K562 (cell line): Measurements from ENCODE around the gene HDAC6. TPM values are rescaled to one million over a fixed set of nuclear protein-coding genes. Genes with fewer than 3 reads are reported as not detected.

Experiments
- ERF ChIP-seq: fragments of 450-650 bp; formaldehyde crosslinking; IDR thresholded peaks from 2 replicates; pipeline ENCODE4 v1.4.0; 2020; ENCODE audit warnings: mild to moderate bottlenecking, mixed read lengths
- MTA1 ChIP-seq: fragments of 450-650 bp; IDR thresholded peaks from 2 replicates; pipeline ENCODE4 v1.6.1; 2017; ENCODE audit warnings: borderline replicate concordance
- PHF8 ChIP-seq: fragments of 200-600 bp; sonication (generic); IDR thresholded peaks from 2 replicates; pipeline ENCODE4 v1.6.1; 2012; ENCODE audit warnings: mixed run types, mild to moderate bottlenecking, inconsistent platforms, low read length, moderate library complexity, borderline replicate concordance
- SAP30 ChIP-seq: fragments of 200-600 bp; sonication (generic); IDR thresholded peaks from 2 replicates; pipeline ENCODE4 v1.6.1; 2012; ENCODE audit warnings: borderline replicate concordance, low read depth, mild to moderate bottlenecking, moderate library complexity, low read length, control low read depth, inconsistent platforms; ENCODE audit not compliant: insufficient read depth, poor library complexity, severe bottlenecking
- TAF7 ChIP-seq: fragments of 450-650 bp; IDR thresholded peaks from 2 replicates; pipeline ENCODE4 v1.6.1; 2016; ENCODE audit warnings: missing genetic modification characterization, missing compliant biosample characterization
- TCF7 ChIP-seq: sonication (generic); IDR thresholded peaks from 2 replicates; pipeline ENCODE4 v1.6.1; 2016; ENCODE audit warnings: antibody characterized with exemption, borderline replicate concordance
- ZNF717 ChIP-seq: fragments of 250-450 bp; sonication (Bioruptor Pico); IDR thresholded peaks from 2 replicates; pipeline ENCODE4 v1.5.0; 2021
- polyA plus RNA-seq, 8 experiments: library from polyadenylated mRNA; depleted of rRNA in 4 of 8; stranded (reverse) in 5 of 8; unstranded in 3 of 8; fragments of >200 nt; fragmentation: Nextera tagmentation in 2 of 8; fragmentation: Illumina TruSeq in 1 of 8; extraction: Ambion mirVana in 2 of 8; extraction: Trizol in 1 of 8; gene quantifications; 2 replicates each; pipeline versions ENCODE4 v1.2.1 to v1.2.3, GENCODE V29; 2011 to 2014; ENCODE audit warnings: inconsistent platforms in 1 of 8, missing spikeins in 1 of 8
- total RNA-seq, 7 experiments: library from RNA; depleted of rRNA in 6 of 7; stranded (reverse); fragments of >200 nt in 6 of 7; fragmentation: Illumina TruSeq in 2 of 7; extraction: Trizol in 2 of 7; gene quantifications; 2 replicates each; pipeline versions ENCODE4 v1.2.1 to v1.2.3, GENCODE V29; 2011 to 2021; ENCODE audit warnings: low replicate concordance in 1 of 7
- TF ChIP-seq, protein P1 (sequence below): sonication (generic); formaldehyde crosslinking; IDR thresholded peaks from 2 replicates; pipeline ENCODE4 v1.8.1; 2023; ENCODE audit warnings: missing genetic modification reagents, mild to moderate bottlenecking, borderline replicate concordance
- TF ChIP-seq, protein P2 (sequence below), 2 experiments: fragments of 450-650 bp; IDR thresholded peaks; 2 replicates each; pipeline ENCODE4 v1.6.1; 2016
- TF ChIP-seq, protein P3 (sequence below), 2 experiments: fragments of 450-650 bp in 1 of 2; sonication (generic) in 1 of 2; formaldehyde crosslinking in 1 of 2; IDR thresholded peaks; 2 replicates each; pipeline versions ENCODE4 v1.7.1 to v1.9.0; 2016 to 2022; ENCODE audit warnings: inconsistent platforms in 1 of 2, mild to moderate bottlenecking in 1 of 2, missing genetic modification reagents in 1 of 2

The HDAC6 gene
- total and polyA plus RNA-seq, 9 of the 15 experiments (the other 6 are each of a cell fraction or from before 2014, with no cell fraction given), result 29.9 to 101 (median 71.2) TPM

DNA sequence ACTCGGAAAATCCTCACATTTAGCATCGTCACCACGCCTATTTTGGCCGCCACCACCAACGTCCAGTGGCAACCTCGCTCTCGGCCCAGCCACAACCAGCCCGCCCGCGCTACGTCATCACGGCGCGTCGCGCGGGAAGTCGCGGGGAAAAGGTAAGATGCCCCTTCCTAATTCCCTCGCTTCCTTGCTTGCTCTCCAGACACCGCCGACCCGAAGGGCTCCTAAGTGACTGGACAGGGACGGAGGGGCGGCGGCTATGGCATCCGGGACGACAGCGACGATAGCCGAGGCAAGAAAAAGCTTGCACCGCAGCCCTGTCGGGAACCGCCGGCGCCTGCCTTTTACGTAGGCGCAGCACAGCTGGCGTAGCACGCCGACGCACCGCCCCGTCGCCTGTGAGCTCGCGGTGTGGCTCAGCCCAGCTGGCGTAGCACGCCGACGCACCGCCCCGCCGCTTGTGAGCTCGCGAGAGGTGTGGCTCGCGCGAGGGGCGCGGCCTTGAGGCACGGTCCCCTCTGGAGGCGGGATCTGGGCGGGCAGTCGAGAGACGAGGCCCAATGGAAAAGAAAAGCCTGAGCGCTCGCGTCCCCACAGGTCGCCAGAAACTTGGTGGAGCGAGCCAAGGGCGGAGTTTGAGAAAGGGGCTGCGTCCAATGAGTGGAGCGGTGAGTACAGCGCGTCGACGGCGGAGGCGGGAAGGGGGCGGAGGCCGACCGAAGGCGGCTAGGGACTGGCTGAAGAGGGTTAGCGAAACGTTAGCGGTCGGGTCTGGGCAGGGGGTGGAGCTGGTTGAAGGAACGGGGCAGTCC lies at the start of gene HDAC6 (continued):
- TF ChIP-seq, protein P1, sequence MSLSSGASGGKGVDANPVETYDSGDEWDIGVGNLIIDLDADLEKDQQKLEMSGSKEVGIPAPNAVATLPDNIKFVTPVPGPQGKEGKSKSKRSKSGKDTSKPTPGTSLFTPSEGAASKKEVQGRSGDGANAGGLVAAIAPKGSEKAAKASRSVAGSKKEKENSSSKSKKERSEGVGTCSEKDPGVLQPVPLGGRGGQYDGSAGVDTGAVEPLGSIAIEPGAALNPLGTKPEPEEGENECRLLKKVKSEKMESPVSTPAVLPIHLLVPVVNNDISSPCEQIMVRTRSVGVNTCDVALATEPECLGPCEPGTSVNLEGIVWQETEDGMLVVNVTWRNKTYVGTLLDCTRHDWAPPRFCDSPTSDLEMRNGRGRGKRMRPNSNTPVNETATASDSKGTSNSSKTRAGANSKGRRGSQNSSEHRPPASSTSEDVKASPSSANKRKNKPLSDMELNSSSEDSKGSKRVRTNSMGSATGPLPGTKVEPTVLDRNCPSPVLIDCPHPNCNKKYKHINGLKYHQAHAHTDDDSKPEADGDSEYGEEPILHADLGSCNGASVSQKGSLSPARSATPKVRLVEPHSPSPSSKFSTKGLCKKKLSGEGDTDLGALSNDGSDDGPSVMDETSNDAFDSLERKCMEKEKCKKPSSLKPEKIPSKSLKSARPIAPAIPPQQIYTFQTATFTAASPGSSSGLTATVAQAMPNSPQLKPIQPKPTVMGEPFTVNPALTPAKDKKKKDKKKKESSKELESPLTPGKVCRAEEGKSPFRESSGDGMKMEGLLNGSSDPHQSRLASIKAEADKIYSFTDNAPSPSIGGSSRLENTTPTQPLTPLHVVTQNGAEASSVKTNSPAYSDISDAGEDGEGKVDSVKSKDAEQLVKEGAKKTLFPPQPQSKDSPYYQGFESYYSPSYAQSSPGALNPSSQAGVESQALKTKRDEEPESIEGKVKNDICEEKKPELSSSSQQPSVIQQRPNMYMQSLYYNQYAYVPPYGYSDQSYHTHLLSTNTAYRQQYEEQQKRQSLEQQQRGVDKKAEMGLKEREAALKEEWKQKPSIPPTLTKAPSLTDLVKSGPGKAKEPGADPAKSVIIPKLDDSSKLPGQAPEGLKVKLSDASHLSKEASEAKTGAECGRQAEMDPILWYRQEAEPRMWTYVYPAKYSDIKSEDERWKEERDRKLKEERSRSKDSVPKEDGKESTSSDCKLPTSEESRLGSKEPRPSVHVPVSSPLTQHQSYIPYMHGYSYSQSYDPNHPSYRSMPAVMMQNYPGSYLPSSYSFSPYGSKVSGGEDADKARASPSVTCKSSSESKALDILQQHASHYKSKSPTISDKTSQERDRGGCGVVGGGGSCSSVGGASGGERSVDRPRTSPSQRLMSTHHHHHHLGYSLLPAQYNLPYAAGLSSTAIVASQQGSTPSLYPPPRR, result 0 out of 2 replicates have a peak, but pooled peaks have one; percentile 7
- TF ChIP-seq SAP30 (no peak), MTA1 (peak; percentile 99), PHF8 (peak; percentile 20; the same call in 1 of the 2 replicates), TAF7 (tag) (no peak), ERF (CRISPR knock-in tag) (no peak), TCF7 (no peak), ZNF717 (CRISPR knock-in tag) (no peak)
- TF ChIP-seq, protein P2, sequence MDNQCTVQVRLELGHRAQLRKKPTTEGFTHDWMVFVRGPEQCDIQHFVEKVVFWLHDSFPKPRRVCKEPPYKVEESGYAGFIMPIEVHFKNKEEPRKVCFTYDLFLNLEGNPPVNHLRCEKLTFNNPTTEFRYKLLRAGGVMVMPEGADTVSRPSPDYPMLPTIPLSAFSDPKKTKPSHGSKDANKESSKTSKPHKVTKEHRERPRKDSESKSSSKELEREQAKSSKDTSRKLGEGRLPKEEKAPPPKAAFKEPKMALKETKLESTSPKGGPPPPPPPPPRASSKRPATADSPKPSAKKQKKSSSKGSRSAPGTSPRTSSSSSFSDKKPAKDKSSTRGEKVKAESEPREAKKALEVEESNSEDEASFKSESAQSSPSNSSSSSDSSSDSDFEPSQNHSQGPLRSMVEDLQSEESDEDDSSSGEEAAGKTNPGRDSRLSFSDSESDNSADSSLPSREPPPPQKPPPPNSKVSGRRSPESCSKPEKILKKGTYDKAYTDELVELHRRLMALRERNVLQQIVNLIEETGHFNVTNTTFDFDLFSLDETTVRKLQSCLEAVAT (IDR thresholded peaks at IDR 0.05), result 0 out of 4 replicates have a peak, but pooled peaks of 1 of the 2 experiments have one; percentile 45
- TF ChIP-seq, protein P3, sequence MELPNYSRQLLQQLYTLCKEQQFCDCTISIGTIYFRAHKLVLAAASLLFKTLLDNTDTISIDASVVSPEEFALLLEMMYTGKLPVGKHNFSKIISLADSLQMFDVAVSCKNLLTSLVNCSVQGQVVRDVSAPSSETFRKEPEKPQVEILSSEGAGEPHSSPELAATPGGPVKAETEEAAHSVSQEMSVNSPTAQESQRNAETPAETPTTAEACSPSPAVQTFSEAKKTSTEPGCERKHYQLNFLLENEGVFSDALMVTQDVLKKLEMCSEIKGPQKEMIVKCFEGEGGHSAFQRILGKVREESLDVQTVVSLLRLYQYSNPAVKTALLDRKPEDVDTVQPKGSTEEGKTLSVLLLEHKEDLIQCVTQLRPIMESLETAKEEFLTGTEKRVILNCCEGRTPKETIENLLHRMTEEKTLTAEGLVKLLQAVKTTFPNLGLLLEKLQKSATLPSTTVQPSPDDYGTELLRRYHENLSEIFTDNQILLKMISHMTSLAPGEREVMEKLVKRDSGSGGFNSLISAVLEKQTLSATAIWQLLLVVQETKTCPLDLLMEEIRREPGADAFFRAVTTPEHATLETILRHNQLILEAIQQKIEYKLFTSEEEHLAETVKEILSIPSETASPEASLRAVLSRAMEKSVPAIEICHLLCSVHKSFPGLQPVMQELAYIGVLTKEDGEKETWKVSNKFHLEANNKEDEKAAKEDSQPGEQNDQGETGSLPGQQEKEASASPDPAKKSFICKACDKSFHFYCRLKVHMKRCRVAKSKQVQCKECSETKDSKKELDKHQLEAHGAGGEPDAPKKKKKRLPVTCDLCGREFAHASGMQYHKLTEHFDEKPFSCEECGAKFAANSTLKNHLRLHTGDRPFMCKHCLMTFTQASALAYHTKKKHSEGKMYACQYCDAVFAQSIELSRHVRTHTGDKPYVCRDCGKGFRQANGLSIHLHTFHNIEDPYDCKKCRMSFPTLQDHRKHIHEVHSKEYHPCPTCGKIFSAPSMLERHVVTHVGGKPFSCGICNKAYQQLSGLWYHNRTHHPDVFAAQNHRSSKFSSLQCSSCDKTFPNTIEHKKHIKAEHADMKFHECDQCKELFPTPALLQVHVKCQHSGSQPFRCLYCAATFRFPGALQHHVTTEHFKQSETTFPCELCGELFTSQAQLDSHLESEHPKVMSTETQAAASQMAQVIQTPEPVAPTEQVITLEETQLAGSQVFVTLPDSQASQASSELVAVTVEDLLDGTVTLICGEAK (IDR thresholded peaks at IDR 0.05), result peak; percentile 29; the same call in 1 of the 2 replicates
- TF ChIP-seq, protein P3 (CRISPR knock-in tag; IDR thresholded peaks at IDR 0.05), result no peak
